GM12878 (cell line): ENCODE measurements around the gene TRAF3. TPM values are rescaled to one million over a fixed set of nuclear protein-coding genes. Genes with fewer than 3 reads are reported as not detected.

Source experiments
- BCL3 ChIP-seq: IDR thresholded peaks from 2 replicates; pipeline ENCODE4 v1.6.1; 2011; ENCODE audit warnings: borderline replicate concordance, low read depth, mild to moderate bottlenecking, moderate library complexity, low read length; ENCODE audit not compliant: insufficient read depth, poor library complexity, severe bottlenecking
- E2F4 ChIP-seq: IDR thresholded peaks from 2 replicates; pipeline ENCODE4 v1.6.1; 2012; ENCODE audit warnings: low read depth, low read length, improper control_type of control experiment
- E4F1 ChIP-seq: fragments of 450-650 bp; IDR thresholded peaks from 2 replicates; pipeline ENCODE4 v1.6.1; 2018; ENCODE audit warnings: borderline replicate concordance, mild to moderate bottlenecking; ENCODE audit not compliant: partially characterized antibody
- HSF1 ChIP-seq: fragments of 150-350 bp; IDR thresholded peaks from 2 replicates; pipeline ENCODE4 v1.6.1; 2014; ENCODE audit warnings: mild to moderate bottlenecking, low read depth, low read length
- KDM1A ChIP-seq: fragments of 200-600 bp; sonication (generic); IDR thresholded peaks from 2 replicates; pipeline ENCODE4 v1.6.1; 2016; ENCODE audit warnings: borderline replicate concordance
- MLLT1 ChIP-seq: fragments of 450-650 bp; IDR thresholded peaks from 2 replicates; pipeline ENCODE4 v1.6.1; 2016; ENCODE audit warnings: mild to moderate bottlenecking
- SIX5 ChIP-seq: IDR thresholded peaks from 2 replicates; pipeline ENCODE4 v1.6.1; 2011; ENCODE audit warnings: mild to moderate bottlenecking, low read depth, low read length, moderate library complexity; ENCODE audit not compliant: severe bottlenecking
- SKIL ChIP-seq: fragments of 450-650 bp; IDR thresholded peaks from 2 replicates; pipeline ENCODE4 v1.6.1; 2017; ENCODE audit warnings: mild to moderate bottlenecking, low read depth, inconsistent platforms; ENCODE audit not compliant: poor library complexity, severe bottlenecking
- SP1 ChIP-seq: IDR thresholded peaks from one replicate; pipeline ENCODE4 v1.6.1; 2011; ENCODE audit warnings: low read depth, low read length
- ZBTB40 ChIP-seq: fragments of 450-650 bp; IDR thresholded peaks from 2 replicates; pipeline ENCODE4 v1.6.1; 2016; ENCODE audit warnings: mild to moderate bottlenecking, moderate library complexity, borderline replicate concordance
- polyA plus RNA-seq, 11 experiments: library from polyadenylated mRNA; depleted of rRNA in 4 of 11; unstranded in 6 of 11; stranded (reverse) in 5 of 11; fragments of >200 nt; fragmentation: Nextera tagmentation in 4 of 11; fragmentation: Illumina TruSeq in 1 of 11; extraction: Ambion mirVana in 4 of 11; extraction: Trizol in 1 of 11; gene quantifications; 1 replicate in 1 of 11; 2 replicates in 10 of 11; pipeline versions ENCODE4 v1.2.1 to v1.2.3, GENCODE V29; 2011 to 2016; ENCODE audit warnings: inconsistent platforms in 2 of 11, missing spikeins in 2 of 11, low read depth in 1 of 11
- total RNA-seq, 4 experiments: library from RNA; depleted of rRNA in 3 of 4; stranded (reverse); fragments of >200 nt in 3 of 4; fragmentation: Illumina TruSeq in 1 of 4; extraction: Trizol in 1 of 4; gene quantifications; 2 replicates each; pipeline versions ENCODE4 v1.2.1 to v1.2.3, GENCODE V29; 2013 to 2021

Gene TRAF3
- total and polyA plus RNA-seq, 10 of the 15 experiments (the other 5 are each of a cell fraction or from before 2014, with no cell fraction given): 3.0 to 70.1 (median 36.5) TPM

- peak; percentile 84 for TF ChIP-seq SKIL
- TF ChIP-seq SP1: peak; percentile 3
- no peak for TF ChIP-seq HSF1
- peak; percentile 70 for TF ChIP-seq BCL3
- TF ChIP-seq E2F4: no peak
- peak; percentile 20; the same call in 1 of the 2 replicates for TF ChIP-seq ZBTB40
- TF ChIP-seq SIX5: no peak
- TF ChIP-seq KDM1A: no peak
- no peak for TF ChIP-seq MLLT1
- TF ChIP-seq E4F1: peak; percentile 36
These were observed 13.0 kb upstream of the TRAF3 start (continued) for GRCh38 chr14:102764220-102764671.
